Dendritic cell treated with granulocyte-macrophage colony-stimulating factor and Interleukin-4, amounts not matched to agents 40 ng/mL and 50 ng/mL, for 4 days (primary cell): ENCODE measurements around the gene DIABLO.

Source experiments
- H3K27ac Mint-ChIP-seq: one replicate; pipeline ENCODE4 v1.8.0; 2022; ENCODE audit warnings: mild to moderate bottlenecking, mixed read lengths
- H3K27me3 Mint-ChIP-seq: one replicate; pipeline ENCODE4 v1.8.0; 2022; ENCODE audit warnings: mild to moderate bottlenecking, mixed read lengths
- H3K36me3 Mint-ChIP-seq: one replicate; pipeline ENCODE4 v1.8.0; 2022; ENCODE audit warnings: low read depth, mixed read lengths
- H3K4me1 Mint-ChIP-seq: one replicate; pipeline ENCODE4 v1.8.0; 2022; ENCODE audit warnings: low read depth, mixed read lengths
- H3K4me3 Mint-ChIP-seq: one replicate; pipeline ENCODE4 v1.8.0; 2022; ENCODE audit warnings: mild to moderate bottlenecking, moderate library complexity, mixed read lengths
- H3K9me3 Mint-ChIP-seq: one replicate; pipeline ENCODE4 v1.8.0; 2022; ENCODE audit warnings: mixed read lengths
- intact Hi-C: fragments of 100-400 bp; cut with micrococcal nuclease; formaldehyde crosslinking; loops from one replicate; pipeline ENCODE4 v1.15.0; 2022

DIABLO gene

DNA sequence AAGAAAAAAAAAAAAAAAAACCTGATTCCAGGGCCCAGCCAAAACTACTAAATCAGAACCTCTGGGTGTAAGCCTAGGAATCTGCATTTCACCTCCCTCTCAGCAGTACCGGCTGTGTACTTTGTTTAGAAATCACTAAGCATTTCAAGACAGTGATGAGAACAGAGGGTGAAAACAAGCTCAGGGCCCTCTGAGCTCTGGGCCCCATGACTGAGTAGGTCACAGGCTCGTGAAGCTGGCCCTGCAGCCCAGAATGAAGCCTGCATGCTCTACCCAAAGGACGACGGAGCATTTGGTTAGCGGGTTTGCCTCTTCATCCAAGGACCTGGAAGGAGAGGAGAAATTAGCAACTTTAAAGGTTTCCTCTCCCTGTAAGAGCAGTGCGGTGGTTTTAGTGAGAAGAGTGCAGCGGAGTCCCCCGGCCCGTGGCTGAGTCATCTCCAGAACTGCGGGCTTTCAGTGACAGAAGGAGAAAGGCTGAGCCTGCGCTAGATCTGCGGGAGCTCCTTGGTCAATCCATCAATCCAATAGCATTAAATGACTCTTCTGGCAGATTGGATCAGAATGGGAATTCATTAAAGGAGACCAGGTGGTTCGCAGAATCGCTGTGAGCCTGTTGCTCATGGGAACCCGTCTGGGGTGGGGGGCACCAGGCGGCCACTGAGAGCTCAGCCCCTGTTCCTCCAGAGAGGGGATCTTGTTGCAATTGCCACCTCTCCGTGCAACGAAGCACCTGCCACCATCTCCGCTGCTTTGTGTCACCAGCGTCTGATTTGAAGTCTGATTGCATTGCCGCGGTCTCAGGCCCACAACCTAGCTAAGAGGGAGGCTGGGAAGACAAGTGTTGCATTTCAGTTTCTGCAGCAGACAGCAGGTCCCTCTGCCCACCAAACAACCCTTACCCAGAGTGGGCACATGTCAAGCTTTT is 59.2 kb downstream of the DIABLO start:
- H3K4me1 Mint-ChIP-seq, result no peaks in the 10 kb centered on the region
- H3K4me3 Mint-ChIP-seq, result no peak overlapping the region
- no peak overlapping the region for H3K27ac Mint-ChIP-seq
- H3K36me3 Mint-ChIP-seq, result no peaks in the 10 kb centered on the region
- no peaks in the 10 kb centered on the region for H3K9me3 Mint-ChIP-seq
- peaks cover 6% of the 10 kb centered on the region for H3K27me3 Mint-ChIP-seq
- intact Hi-C loops, result no loop called here

DNA sequence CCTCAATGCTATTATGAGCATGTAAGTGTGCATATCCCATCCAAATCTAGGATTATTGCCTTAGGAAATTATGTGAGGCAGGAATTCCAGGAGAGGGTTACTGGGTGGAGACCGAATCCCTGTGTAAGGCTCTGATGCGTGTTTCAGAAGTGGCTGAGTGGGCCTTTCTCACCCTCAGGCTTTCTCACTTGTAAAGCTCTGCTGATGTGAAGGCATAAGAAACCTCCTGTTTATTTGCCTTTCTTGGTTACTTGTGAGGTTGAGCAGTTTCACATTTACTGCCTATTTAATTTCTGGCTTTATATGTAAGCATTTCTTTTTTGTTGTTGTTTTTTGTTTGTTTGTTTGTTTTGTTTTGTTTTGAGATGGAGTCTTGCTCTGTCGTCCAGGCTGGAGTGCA is 62.9 kb downstream of the DIABLO start:
- Mint-ChIP-seq H3K27me3 (peaks cover 3% of the 10 kb centered on the region), H3K4me1 (no peaks in the 10 kb centered on the region), H3K27ac (no peak overlapping the region), H3K9me3 (no peaks in the 10 kb centered on the region), H3K36me3 (no peaks in the 10 kb centered on the region), H3K4me3 (no peak overlapping the region)
- intact Hi-C loops, result no loop called here

DNA sequence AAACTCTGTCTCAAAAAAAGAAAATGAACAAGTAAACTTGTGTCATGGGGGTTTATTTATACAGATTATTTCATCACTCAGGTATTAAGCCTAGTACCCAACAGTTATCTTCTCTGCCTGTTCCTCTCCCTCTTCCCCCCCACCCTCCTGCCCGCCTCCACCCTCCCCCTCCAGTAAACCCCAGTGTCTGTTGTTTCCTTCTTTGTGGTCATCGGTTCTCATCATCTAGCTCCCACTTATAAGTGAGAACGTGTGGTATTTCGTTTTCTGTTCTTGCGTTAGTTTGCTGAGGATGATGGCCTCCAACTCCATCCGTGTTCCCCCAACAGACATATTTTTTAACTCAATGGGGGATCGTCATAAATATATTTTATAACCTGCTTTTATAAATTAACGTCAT is 64.2 kb downstream of the DIABLO start:
- Mint-ChIP-seq H3K9me3 (no peaks in the 10 kb centered on the region), H3K36me3 (no peaks in the 10 kb centered on the region), H3K27ac (no peak overlapping the region), H3K4me3 (no peak overlapping the region), H3K27me3 (peaks cover 3% of the 10 kb centered on the region), H3K4me1 (no peaks in the 10 kb centered on the region)
- intact Hi-C loops, result no loop called here

DNA sequence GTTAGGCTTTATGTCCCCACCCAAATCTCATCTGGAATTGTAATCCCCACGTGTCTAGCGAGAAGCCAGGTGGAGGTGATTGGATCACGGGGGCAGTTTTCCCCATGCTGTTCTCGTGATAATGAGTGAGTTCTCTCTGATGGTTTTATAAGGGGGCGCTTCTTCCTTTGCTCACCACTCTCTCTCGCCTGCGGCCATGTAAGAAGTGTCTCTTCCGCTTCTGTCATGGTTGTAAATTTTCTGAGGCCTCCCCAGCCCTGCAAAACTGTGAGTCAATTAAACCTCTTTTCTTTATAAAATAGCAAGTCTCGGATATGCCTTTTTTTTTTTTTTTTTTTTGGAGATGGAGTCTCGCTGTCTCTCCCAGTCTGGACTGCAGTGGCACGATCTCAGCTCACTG is 65.1 kb downstream of the DIABLO start:
- H3K36me3 Mint-ChIP-seq, result no peaks in the 10 kb centered on the region
- H3K27me3 Mint-ChIP-seq, result peaks cover 3% of the 10 kb centered on the region
- H3K4me1 Mint-ChIP-seq, result no peaks in the 10 kb centered on the region
- intact Hi-C loops, result no loop called here
- no peak overlapping the region for H3K27ac Mint-ChIP-seq
- H3K4me3 Mint-ChIP-seq, result no peak overlapping the region
- H3K9me3 Mint-ChIP-seq, result no peaks in the 10 kb centered on the region

DNA sequence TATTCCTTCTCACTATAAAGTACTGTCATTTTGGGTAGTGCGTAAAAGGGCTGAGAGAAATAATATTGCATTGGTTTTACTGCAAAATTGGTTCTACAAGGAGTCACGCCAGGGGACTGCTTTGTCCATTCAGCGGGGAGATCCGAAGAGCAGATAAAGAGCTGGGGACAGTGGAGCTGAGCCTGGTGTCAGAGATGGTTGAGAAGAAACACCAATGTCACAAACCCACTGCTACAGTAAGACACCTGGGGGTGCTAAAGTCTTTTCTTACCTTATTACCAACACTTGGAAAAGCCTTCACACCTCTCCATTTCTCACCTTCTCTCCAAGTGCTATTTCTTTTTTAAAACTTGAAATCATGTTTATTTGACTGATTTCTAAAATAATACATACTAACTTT is 66.0 kb downstream of the DIABLO start:
- Mint-ChIP-seq H3K9me3 (no peaks in the 10 kb centered on the region), H3K4me3 (no peak overlapping the region), H3K36me3 (no peaks in the 10 kb centered on the region)

DNA sequence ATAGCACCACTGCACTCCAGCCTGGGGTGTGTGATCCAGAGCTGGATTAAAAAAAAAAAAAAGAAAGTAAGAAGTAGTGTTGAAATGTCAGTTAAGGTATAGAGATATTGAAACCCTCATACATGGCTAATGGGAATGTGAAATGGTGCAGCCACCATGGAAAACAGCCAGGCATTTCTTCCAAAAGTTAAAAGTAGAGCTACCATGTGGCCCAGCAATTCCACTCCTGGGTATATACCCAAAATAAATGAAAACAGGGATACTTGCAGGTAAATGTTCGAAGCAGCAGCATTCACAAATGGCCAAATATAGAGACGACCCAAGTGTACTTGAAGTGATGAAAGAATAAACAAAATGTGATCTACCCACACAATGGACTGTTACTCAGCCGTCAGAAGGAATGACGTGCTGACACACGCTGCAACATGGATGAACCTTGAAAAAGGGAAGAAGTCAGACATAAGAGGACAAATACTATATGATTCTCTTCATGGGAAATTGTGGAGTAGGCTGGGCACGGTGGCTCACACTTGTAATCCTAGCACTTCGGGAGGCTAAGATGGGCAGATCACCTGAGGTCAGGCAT is 67.1 kb downstream of the DIABLO start:
- no peak overlapping the region for H3K27ac Mint-ChIP-seq
- intact Hi-C loops, result no loop called here
- H3K36me3 Mint-ChIP-seq, result no peaks in the 10 kb centered on the region
- H3K9me3 Mint-ChIP-seq, result no peaks in the 10 kb centered on the region
- no peaks in the 10 kb centered on the region for H3K4me1 Mint-ChIP-seq
- peaks cover 3% of the 10 kb centered on the region for H3K27me3 Mint-ChIP-seq
- H3K4me3 Mint-ChIP-seq, result no peak overlapping the region

More for the DNA sequence above, 66.0 kb downstream of the DIABLO start:
- H3K27ac Mint-ChIP-seq, result no peak overlapping the region
- intact Hi-C loops, result no loop called here
- peaks cover 3% of the 10 kb centered on the region for H3K27me3 Mint-ChIP-seq
- H3K4me1 Mint-ChIP-seq, result no peaks in the 10 kb centered on the region
